HG03060 (cell line): ENCODE data around the gene BOLA3.
"Not testable (repeated sequence)": the region's sequence is repeated elsewhere in the genome, so short reads cannot be mapped to it uniquely, and the experiment has no call there.

Experiments used
- ATAC-seq: cut with Tn5 transposase; IDR thresholded peaks from one replicate; pipeline ENCODE4 v1.9.1; 2021; ENCODE audit warnings: low read depth, moderate number of reproducible peaks; ENCODE audit not compliant: unreplicated experiment

BOLA3 gene

GRCh38 chr2:74105413-74105812 is 42.3 kb downstream of the BOLA3 start:
- no peak for ATAC-seq

- no peak for ATAC-seq
These were observed 42.9 kb downstream of the BOLA3 start for GRCh38 chr2:74104839-74105238.

DNA sequence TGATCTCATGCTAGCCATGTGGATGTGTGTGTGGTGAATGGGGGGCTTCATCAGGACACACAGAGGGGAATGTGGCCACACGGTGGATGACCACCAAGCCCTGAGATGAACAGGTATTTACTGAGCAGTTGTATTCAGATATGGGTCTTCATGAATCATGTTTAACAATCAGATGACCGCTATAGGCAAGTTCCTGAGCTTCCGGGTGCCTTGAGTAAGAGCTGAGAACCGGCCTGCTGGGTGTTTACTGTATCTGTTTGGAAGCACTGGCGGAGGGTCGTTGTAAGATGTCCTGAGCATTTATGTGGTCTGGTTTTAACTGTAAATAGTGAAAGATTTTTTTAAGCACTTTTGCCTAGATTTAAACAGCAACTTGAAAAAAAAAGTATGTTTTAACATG is 43.9 kb downstream of the BOLA3 start:
- no peak for ATAC-seq

- ATAC-seq, result no peak
These were observed 45.2 kb downstream of the BOLA3 start for GRCh38 chr2:74102516-74102915.

DNA sequence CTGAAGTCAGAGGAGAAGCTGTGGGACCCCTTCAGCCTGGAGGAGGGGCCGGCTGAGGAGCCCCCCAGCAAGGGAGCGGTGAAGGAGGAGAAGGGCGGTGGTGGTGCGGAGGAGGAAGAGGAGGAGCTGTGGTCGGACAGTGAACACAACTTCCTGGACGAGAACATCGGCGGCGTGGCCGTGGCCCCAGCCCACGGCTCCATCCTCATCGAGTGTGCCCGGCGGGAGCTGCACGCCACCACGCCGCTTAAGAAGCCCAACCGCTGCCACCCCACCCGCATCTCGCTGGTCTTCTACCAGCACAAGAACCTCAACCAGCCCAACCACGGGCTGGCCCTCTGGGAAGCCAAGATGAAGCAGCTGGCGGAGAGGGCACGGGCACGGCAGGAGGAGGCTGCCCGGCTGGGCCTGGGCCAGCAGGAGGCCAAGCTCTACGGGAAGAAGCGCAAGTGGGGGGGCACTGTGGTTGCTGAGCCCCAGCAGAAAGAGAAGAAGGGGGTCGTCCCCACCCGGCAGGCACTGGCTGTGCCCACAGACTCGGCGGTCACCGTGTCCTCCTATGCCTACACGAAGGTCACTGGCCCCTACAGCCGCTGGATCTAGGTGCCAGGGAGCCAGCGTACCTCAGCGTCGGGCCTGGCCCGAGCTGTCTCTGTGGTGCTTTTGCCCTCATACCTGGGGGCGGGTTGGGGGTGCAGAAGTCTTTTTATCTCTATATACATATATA is 46.0 kb downstream of the BOLA3 start:
- no peak for ATAC-seq

DNA sequence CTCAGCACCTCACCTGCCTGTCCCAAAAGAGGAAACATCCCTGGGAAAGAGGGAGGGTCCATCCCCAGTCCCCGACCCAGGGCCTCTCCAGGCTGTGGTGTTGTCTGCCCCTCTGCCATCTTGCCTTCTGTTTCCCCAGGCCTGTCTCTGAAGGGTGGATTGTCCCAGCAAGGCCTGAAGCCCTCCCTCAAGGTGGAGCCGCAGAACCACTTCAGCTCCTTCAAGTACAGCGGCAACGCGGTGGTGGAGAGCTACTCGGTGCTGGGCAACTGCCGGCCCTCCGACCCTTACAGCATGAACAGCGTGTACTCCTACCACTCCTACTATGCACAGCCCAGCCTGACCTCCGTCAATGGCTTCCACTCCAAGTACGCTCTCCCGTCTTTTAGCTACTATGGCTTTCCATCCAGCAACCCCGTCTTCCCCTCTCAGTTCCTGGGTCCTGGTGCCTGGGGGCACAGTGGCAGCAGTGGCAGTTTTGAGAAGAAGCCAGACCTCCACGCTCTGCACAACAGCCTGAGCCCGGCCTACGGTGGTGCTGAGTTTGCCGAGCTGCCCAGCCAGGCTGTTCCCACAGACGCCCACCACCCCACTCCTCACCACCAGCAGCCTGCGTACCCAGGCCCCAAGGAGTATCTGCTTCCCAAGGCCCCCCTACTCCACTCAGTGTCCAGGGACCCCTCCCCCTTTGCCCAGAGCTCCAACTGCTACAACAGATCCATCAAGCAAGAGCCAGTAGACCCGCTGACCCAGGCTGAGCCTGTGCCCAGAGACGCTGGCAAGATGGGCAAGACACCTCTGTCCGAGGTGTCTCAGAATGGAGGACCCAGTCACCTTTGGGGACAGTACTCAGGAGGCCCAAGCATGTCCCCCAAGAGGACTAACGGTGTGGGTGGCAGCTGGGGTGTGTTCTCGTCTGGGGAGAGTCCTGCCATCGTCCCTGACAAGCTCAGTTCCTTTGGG is 47.2 kb downstream of the BOLA3 start:
- ATAC-seq, result no peak

DNA sequence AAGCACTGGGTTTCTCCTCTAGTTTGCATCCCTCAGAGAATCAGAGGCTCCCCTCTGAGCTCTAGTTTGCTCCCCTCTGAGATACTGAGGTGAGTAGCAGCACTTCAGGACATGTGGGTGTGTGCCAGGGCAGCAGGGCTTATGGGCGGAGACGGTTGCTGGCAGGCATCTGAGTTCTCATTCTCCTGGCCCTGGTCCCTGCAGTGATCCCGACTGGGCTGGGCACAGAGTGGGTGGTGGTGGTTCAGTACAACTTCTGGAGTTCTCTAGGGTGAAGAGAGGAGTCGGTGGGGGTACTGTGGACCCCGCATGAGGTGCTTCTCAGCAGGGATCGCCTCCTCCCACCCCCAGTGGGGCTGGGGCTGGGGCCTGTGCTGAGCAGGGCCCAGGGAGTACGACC is 47.9 kb downstream of the BOLA3 start:
- no peak for ATAC-seq

- ATAC-seq, result no peak
These were observed 48.4 kb downstream of the BOLA3 start for GRCh38 chr2:74099271-74099670.

- no peak for ATAC-seq
These were observed 50.1 kb downstream of the BOLA3 start for GRCh38 chr2:74097574-74097973.

- ATAC-seq, result no peak
These were observed 51.7 kb downstream of the BOLA3 start for GRCh38 chr2:74096052-74096451.

GRCh38 chr2:74095632-74096031 is 52.1 kb downstream of the BOLA3 start:
- no peak for ATAC-seq

- no peak for ATAC-seq
These were observed 53.4 kb downstream of the BOLA3 start for GRCh38 chr2:74094291-74094690.

DNA sequence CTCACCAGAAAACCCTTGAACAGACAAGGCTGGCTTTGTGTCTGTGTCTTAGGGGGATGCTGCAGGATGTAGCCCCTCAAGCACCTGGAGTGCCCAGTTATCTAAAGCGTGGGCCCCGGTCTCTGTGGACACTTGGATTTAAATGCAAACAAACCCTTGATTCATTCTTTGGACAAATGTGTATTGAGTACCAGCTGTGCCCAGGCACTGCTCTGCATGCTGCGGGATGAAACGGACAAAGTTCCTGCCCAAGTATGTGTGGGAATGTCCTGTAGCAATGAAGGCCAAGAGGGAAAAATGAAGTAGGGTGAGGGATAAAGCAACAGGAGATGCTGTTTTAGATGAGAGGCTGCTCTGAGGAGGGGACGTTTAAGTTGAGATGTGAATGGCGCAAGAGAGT is 53.9 kb downstream of the BOLA3 start:
- no peak for ATAC-seq

DNA sequence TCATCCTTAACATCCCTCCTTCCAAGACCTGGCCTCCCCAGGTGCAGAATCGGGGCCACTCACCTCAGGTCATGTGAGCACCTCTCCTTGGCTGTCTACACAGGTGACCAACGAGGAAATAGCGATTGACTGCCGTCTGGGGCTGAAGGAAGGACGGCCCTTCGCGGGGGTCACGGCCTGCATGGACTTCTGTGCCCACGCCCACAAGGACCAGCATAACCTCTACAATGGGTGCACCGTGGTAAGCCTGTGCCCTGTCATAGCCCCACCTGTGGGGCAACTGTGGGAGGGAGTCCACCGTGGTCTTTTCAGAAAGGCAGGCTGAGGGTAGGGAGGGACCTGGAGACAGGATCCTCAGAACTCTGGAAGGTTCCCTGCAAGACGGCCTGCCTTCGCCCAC is 54.3 kb downstream of the BOLA3 start:
- ATAC-seq, result no peak

DNA sequence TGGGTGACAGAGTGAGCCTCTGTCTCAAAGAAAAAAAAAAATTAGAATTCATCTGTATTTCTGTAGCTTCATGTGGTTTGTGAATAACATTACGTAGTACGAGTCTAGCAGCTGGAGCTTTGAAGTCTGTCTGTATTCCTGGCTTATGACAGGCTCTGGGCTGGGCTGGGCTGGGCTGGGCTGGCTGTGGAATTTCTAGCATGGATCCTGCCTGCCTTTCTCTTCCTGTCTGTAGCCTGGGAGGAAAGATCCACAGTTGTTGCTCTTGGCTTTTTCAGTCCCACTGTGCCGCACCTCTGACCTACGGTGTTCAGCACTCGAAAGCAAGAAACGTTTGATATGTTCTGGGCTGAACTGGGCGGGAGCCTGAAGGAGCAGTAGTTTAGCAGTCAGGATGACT is 55.4 kb downstream of the BOLA3 start:
- no peak for ATAC-seq

DNA sequence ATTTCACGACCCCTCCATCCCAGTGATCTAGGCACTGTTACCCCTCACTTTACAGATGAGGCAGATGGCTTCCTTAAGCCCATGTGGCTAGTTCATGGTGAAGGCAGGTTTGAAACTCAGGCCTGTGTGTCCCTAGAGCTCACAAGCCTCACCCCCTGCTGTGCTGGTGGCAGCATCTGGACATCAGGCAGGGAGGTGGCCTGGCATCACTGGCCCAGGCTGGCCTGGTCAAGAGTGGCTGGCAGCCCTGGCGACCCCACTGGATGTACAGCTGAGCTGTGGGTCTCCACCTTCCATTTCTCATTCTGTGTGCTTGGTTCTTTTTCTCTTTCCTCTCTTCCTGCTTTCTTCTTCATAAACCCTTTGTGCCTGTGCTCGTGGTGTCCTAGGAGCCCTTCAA is 56.3 kb downstream of the BOLA3 start:
- no peak for ATAC-seq

DNA sequence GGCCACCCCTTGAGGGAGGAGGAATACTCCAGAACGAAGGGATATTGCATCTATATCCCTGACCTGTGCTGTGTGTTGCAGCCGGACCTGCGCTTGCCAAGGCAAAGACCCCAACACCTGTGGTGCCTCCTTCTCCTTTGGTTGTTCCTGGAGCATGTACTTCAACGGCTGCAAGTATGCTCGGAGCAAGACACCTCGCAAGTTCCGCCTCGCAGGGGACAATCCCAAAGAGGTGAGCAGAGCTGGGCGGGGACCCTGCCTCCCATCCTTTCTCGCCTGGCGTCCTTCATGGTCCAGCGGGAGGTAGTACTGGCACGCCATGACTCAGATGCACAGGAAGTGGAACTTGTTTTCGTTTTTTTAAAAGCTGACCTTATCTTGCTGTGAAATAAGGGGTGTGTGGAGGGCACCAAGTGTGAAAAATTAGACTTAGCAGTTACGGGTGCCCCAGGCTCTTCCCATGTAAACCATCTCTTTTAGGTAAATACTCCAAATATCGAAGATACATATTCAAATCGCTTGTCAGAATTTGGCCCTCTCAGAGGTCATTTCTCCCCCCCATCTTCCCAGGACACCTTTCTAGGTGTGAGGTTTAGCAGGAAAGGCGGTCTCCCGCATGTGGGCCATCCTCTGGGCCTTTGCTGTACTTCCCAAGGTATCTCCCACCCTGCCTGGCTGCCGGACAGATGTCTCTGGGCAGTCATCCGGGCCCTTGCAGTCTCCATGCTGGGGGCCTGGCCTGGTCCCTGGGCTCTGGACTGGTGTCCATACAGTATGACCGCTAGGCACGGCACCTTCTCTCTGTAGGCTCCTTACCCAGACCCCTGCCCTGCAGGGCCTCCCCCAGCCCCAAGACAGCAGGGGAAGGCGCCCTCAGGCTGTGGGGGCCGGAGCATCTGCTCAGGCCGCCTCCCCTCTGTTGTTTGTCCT is 57.6 kb downstream of the BOLA3 start:
- no peak for ATAC-seq

DNA sequence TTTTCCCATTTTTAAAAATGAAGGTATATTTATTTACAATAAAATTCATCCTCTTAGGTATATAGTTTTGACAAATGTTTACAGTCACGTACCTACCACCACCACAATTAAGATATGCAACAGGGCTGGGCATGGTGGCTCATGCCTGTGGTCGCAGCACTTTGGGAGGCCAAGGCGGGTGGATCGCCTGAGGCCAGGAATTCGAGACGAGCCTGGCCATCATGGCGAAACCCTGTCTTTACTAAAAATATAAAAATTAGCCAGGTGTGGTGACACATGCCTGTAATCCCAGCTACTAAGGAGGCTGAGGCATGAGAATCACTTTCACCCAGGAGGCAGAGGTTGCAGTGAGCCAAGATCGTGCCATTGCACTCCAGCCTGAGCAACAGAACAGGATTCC is 59.0 kb downstream of the BOLA3 start:
- not testable (repeated sequence) for ATAC-seq

DNA sequence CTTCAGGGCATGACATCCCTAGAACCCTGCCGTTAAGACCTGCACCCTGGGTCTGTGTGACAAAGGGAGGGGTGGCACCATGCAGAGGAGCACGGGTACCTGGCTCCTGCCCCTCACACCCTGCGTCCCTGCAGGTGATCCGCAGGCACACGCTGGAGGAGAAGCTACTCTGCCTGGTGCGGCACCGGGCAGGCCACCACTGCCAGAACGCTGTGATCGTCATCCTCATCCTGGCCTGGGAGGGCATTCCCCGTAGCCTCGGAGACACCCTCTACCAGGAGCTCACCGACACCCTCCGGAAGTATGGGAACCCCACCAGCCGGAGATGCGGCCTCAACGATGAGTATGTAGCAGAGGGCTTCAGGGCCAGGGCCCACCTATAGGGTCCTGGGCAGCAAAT is 60.0 kb downstream of the BOLA3 start:
- no peak for ATAC-seq

GRCh38 chr2:74086021-74086420 is 61.7 kb downstream of the BOLA3 start:
- ATAC-seq, result no peak
